ENCODE data around the gene SMR3A.

SMR3A gene

GRCh38 chr4:70365479-70365878 lies 4.9 kb downstream of the SMR3A start:
- H3K27ac ChIP-seq (ENCODE audit: low read depth, low read length), result no peak overlapping the region
- no peak for TF ChIP-seq EZH2phosphoT487 (IDR thresholded peaks at IDR 0.05; ENCODE audit: borderline replicate concordance, low read length)

GRCh38 chr4:70367813-70368212 lies 7.3 kb downstream of the SMR3A start:
- Histone ChIP-seq H4K20me1 (ENCODE audit: control insufficient read depth, insufficient read depth, low read depth, low read length) (no peaks in the 10 kb centered on the region), H3K9me2 (replicated peaks; ENCODE audit: control insufficient read depth, low read length) (no peaks in the 10 kb centered on the region), H3K4me2 (ENCODE audit: low read length) (no peak overlapping the region), H3K27ac (ENCODE audit: low read depth, low read length) (no peak overlapping the region), H3K79me2 (ENCODE audit: control insufficient read depth, low read length) (no peaks in the 10 kb centered on the region), H3K27me3 (ENCODE audit: control insufficient read depth, low read length) (no peaks in the 10 kb centered on the region), H3K4me1 (ENCODE audit: control insufficient read depth, low read length) (peaks cover 27% of the 10 kb centered on the region), H3F3A (ENCODE audit: control insufficient read depth, insufficient read depth) (no peaks in the 10 kb centered on the region), H3K4me3 (ENCODE audit: low read length) (no peak overlapping the region), H3K36me3 (ENCODE audit: control insufficient read depth, low read length) (no peaks in the 10 kb centered on the region), H3K9me3 (ENCODE audit: control insufficient read depth, insufficient read depth, low read length) (no peaks in the 10 kb centered on the region)
- TF ChIP-seq CTCF (IDR thresholded peaks at IDR 0.05; ENCODE audit: low read depth, low read length, poor library complexity, severe bottlenecking), result no peak
- no peak for TF ChIP-seq EZH2phosphoT487 (IDR thresholded peaks at IDR 0.05; ENCODE audit: borderline replicate concordance, low read length)

More at GRCh38 chr4:70365479-70365878, 4.9 kb downstream of the SMR3A start:
- Histone ChIP-seq H3F3A (ENCODE audit: control insufficient read depth, insufficient read depth) (no peaks in the 10 kb centered on the region), H3K4me2 (ENCODE audit: low read length) (no peak overlapping the region), H3K4me1 (ENCODE audit: control insufficient read depth, low read length) (peaks cover 27% of the 10 kb centered on the region), H3K36me3 (ENCODE audit: control insufficient read depth, low read length) (no peaks in the 10 kb centered on the region), H3K4me3 (ENCODE audit: low read length) (no peak overlapping the region), H3K27me3 (ENCODE audit: control insufficient read depth, low read length) (no peaks in the 10 kb centered on the region), H3K9me2 (replicated peaks; ENCODE audit: control insufficient read depth, low read length) (no peaks in the 10 kb centered on the region), H4K20me1 (ENCODE audit: control insufficient read depth, insufficient read depth, low read depth, low read length) (no peaks in the 10 kb centered on the region), H3K79me2 (ENCODE audit: control insufficient read depth, low read length) (no peaks in the 10 kb centered on the region), H3K9me3 (ENCODE audit: control insufficient read depth, insufficient read depth, low read length) (no peaks in the 10 kb centered on the region)

GRCh38 chr4:70371987-70372386 lies 11.4 kb downstream of the SMR3A start:
- TF ChIP-seq CTCF (IDR thresholded peaks at IDR 0.05; ENCODE audit: low read depth, low read length, poor library complexity, severe bottlenecking) (no peak), EZH2phosphoT487 (IDR thresholded peaks at IDR 0.05; ENCODE audit: borderline replicate concordance, low read length) (no peak)
- Histone ChIP-seq H3K9me2 (replicated peaks; ENCODE audit: control insufficient read depth, low read length) (no peaks in the 10 kb centered on the region), H3F3A (ENCODE audit: control insufficient read depth, insufficient read depth) (no peaks in the 10 kb centered on the region), H3K4me2 (ENCODE audit: low read length) (no peak overlapping the region), H3K27me3 (ENCODE audit: control insufficient read depth, low read length) (no peaks in the 10 kb centered on the region), H3K36me3 (ENCODE audit: control insufficient read depth, low read length) (no peaks in the 10 kb centered on the region), H3K4me3 (ENCODE audit: low read length) (no peak overlapping the region), H3K9me3 (ENCODE audit: control insufficient read depth, insufficient read depth, low read length) (no peaks in the 10 kb centered on the region), H3K27ac (ENCODE audit: low read depth, low read length) (no peak overlapping the region), H4K20me1 (ENCODE audit: control insufficient read depth, insufficient read depth, low read depth, low read length) (no peaks in the 10 kb centered on the region), H3K4me1 (ENCODE audit: control insufficient read depth, low read length) (no peaks in the 10 kb centered on the region), H3K79me2 (ENCODE audit: control insufficient read depth, low read length) (no peaks in the 10 kb centered on the region)

GRCh38 chr4:70372760-70373159 lies 12.2 kb downstream of the SMR3A start:
- H3K4me3 ChIP-seq (ENCODE audit: low read length), result no peak overlapping the region
- H3K9me2 ChIP-seq (replicated peaks; ENCODE audit: control insufficient read depth, low read length), result no peaks in the 10 kb centered on the region
- no peak for TF ChIP-seq EZH2phosphoT487 (IDR thresholded peaks at IDR 0.05; ENCODE audit: borderline replicate concordance, low read length)
- no peak for TF ChIP-seq CTCF (IDR thresholded peaks at IDR 0.05; ENCODE audit: low read depth, low read length, poor library complexity, severe bottlenecking)
- no peaks in the 10 kb centered on the region for H4K20me1 ChIP-seq (ENCODE audit: control insufficient read depth, insufficient read depth, low read depth, low read length)
- H3K9me3 ChIP-seq (ENCODE audit: control insufficient read depth, insufficient read depth, low read length), result no peaks in the 10 kb centered on the region
- H3F3A ChIP-seq (ENCODE audit: control insufficient read depth, insufficient read depth), result no peaks in the 10 kb centered on the region
- no peaks in the 10 kb centered on the region for H3K36me3 ChIP-seq (ENCODE audit: control insufficient read depth, low read length)
- H3K4me2 ChIP-seq (ENCODE audit: low read length), result no peak overlapping the region
- no peaks in the 10 kb centered on the region for H3K4me1 ChIP-seq (ENCODE audit: control insufficient read depth, low read length)
- H3K79me2 ChIP-seq (ENCODE audit: control insufficient read depth, low read length), result no peaks in the 10 kb centered on the region
- H3K27me3 ChIP-seq (ENCODE audit: control insufficient read depth, low read length), result no peaks in the 10 kb centered on the region
- no peak overlapping the region for H3K27ac ChIP-seq (ENCODE audit: low read depth, low read length)
